HG02763 (cell line): ENCODE data around the gene SEMA4B.

ENCODE experiments used
- ATAC-seq: cut with Tn5 transposase; IDR thresholded peaks from one replicate; pipeline ENCODE4 v1.9.1; 2021; ENCODE audit warnings: mild to moderate bottlenecking, moderate library complexity; ENCODE audit not compliant: unreplicated experiment

SEMA4B gene

GRCh38 chr15:90225504-90226234 is 24.5 kb downstream of the SEMA4B start:
- no peak for ATAC-seq

- no peak for ATAC-seq
These were observed 26.2 kb downstream of the SEMA4B start for GRCh38 chr15:90227336-90227735.

GRCh38 chr15:90227816-90228772 is 27.0 kb downstream of the SEMA4B start:
- ATAC-seq, result no peak

DNA sequence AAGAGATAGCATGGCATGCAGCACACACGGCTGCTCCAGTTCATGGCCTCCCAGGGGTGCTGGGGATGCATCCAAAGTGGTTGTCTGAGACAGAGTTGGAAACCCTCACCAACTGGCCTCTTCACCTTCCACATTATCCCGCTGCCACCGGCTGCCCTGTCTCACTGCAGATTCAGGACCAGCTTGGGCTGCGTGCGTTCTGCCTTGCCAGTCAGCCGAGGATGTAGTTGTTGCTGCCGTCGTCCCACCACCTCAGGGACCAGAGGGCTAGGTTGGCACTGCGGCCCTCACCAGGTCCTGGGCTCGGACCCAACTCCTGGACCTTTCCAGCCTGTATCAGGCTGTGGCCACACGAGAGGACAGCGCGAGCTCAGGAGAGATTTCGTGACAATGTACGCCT is 27.8 kb downstream of the SEMA4B start:
- ATAC-seq, result no peak

- no peak for ATAC-seq
These were observed 29.0 kb downstream of the SEMA4B start for GRCh38 chr15:90230071-90230494.

DNA sequence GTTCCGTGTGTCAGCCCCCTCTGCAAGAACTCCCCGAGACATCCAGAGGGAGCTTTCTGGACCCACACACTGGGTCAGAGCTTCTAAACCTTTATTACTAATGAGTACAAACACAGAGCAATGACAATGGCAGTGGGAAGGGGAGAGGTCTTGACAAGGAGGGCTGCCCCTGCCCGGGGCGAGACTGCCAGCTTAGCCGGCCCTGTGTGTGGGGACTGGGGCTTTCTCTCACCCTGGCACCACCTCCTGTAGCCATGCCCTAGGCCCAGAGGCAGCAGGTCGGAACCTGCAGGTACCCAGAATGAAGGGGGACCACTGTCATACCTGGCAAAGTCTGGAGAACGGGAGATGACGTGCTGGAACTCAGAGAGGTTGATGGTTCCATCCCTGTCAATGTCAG is 29.5 kb downstream of the SEMA4B start:
- ATAC-seq, result no peak

GRCh38 chr15:90231028-90232017 is 30.2 kb downstream of the SEMA4B start:
- ATAC-seq, result no peak

GRCh38 chr15:90232196-90232595 is 31.1 kb downstream of the SEMA4B start:
- no peak for ATAC-seq

GRCh38 chr15:90232941-90233386 is 31.8 kb downstream of the SEMA4B start:
- no peak for ATAC-seq

DNA sequence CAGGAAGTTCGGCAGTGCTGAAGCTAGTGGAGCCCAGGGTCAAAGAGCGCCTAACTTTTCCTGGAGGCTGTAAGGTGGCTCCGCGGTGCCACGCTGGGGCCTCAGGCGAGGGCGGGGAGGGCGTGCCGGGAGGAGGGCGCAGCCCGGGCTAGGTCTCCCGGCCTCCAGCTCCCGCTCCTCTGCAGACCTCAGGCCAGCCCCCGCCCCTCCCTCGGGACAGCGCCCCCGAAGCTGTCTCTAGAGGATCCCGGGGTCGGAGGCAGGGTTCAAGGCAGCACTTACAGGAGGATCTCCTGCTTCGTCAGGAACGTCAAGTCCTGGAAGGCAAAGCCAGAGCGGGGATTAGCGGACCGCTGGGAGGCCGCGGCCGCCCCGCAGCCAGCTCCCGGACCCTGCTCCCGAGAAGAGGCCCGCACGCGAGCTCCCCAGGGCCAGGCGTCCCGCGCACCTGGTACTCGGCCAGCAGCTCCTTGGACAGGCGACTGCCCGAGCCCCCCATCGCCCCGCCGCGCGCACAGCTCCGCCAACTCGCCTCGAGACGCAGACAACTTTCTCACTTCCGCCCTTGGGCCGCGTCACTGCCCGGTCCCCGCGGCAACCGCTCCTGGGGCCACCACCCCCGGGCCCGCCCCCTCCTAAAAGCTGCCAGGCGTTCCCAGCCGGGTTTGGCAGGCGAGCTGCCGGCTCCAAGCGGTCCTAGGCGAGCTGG is 32.4 kb downstream of the SEMA4B start, which contains the start of gene CIB1:
TSS of gene CIB1 (minus strand) at position 555 of the 709 bp plus-strand sequence. CDS start at position 499, 56 bp downstream.
- peak; percentile 86 for ATAC-seq

- ATAC-seq, result no peak
These were observed 33.2 kb downstream of the SEMA4B start, which contains the start of gene GDPGP1 for GRCh38 chr15:90234096-90234988. Gene GDPGP1, plus strand, starts transcription at chr15:90234209. Its CDS starts 6,700 bp downstream, at chr15:90240909.

DNA sequence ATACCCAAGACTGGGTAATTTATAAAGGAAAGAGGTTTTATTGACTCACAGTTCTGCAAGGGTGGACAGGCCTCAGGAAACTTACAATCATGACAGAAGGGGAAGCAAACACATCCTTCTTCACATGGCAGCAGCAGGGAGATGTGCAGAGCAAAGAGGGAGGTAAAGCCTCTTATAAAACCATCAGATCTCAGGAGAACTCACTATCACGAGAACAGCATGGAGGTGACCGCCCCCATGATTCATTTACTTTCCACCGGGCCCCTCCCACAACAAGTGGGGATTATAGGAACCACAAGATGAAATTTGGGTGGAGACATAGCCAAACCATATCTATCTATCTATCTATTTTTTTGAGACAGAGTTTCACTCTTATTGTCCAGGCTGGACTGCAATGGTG is 38.2 kb downstream of the SEMA4B start:
- no peak for ATAC-seq

DNA sequence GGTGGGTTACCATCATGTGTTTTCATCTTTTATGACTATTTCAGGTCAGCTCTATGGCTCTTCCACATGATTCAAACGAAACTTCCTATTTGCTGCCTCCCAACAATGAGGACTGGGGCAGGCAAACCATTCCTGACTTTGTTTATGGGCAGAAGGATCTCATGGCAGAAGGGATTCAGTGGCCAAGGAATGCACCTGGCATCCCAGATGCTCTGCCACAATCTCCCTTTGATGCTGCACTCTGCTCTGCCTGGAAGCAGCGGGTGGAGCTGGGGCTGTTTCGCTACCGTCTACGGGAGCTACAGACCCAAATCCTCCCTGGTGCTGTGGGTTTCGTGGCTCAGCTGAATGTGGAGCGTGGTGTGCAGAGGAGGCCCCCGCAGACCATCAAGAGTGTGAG is 39.7 kb downstream of the SEMA4B start:
- no peak for ATAC-seq

- ATAC-seq, result no peak
These were observed 40.4 kb downstream of the SEMA4B start for GRCh38 chr15:90241343-90242192.

- no peak for ATAC-seq
These were observed 43.0 kb downstream of the SEMA4B start for GRCh38 chr15:90243943-90244639.

- ATAC-seq, result no peak
These were observed 47.7 kb downstream of the SEMA4B start for GRCh38 chr15:90248789-90249202.

DNA sequence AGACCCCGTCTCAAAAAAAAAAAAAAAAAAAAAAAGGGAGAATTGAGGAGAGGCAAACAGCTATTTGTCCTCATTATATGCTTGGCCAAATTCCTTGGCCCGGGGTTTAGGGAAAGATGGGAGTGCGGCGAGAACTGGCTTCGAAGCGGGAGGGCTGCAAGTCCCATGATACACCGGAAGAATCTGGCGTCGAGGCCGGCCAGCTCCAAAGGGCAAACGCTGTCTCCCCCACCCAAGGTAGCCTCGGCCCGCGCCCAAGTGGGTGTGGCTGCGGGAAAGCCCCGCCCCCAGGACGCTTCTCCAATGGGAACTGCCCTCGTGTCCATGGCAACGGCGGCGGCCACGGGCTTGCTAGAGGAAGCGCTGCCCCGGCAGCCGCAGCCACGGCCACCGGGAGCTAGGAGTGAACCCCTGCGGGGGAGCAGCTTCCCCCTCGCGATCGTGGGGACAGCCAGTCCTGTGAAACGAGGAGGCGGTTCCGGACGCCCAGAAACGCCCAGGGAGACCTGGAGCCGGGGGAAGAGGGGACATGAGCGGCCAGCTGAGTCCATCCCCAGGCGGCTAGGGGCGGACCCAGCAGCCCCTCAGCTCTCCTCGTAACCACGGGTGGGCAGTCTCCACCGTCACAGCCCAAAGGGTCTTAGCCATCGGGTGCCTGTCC is 48.2 kb downstream of the SEMA4B start, which contains the start of gene TTLL13:
TSS of gene TTLL13 (plus strand) at position 354 of the 661 bp plus-strand sequence. CDS start 1,075 bp downstream, outside the sequence.
- ATAC-seq, result no peak
